Activated CD8-positive, alpha-beta T cell treated with anti-CD3 and anti-CD28 coated beads, Interleukin-2, amount 10 ng/mL, durations not matched to agents 7 days and 5 days (primary cell): Measurements from ENCODE around the gene NRCAM. TPM values are rescaled to one million over a fixed set of nuclear protein-coding genes. Genes with fewer than 3 reads are reported as not detected.

Experiments used
- ATAC-seq: fragments of 150-1000 bp; cut with Tn5 transposase; one replicate; pipeline ENCODE4 v1.10.0; 2021; ENCODE audit warnings: moderate library complexity
- CTCF ChIA-PET: fragments of 350-600 bp; sonication (Branson Sonifier 250); formaldehyde crosslinking; loops from one replicate; lab custom pipeline; 2021; ENCODE audit warnings: antibody characterized with exemption; lab: Charles Lee
- POLR2A ChIA-PET: fragments of 350-600 bp; sonication (Branson Sonifier 250); formaldehyde crosslinking; loops from one replicate; lab custom pipeline; 2021; ENCODE audit warnings: antibody characterized with exemption; lab: Charles Lee
- DNase-seq: peaks from one replicate; pipeline ENCODE4 v3.0.0-alpha.2; 2020
- H3K27ac Mint-ChIP-seq: one replicate; pipeline ENCODE4 v1.8.0; 2021; ENCODE audit warnings: mild to moderate bottlenecking, mixed read lengths
- H3K27me3 Mint-ChIP-seq: one replicate; pipeline ENCODE4 v1.8.0; 2021; ENCODE audit warnings: low read depth, mixed read lengths
- H3K36me3 Mint-ChIP-seq: one replicate; pipeline ENCODE4 v1.8.0; 2021; ENCODE audit warnings: low read depth, mixed read lengths
- H3K4me1 Mint-ChIP-seq: one replicate; pipeline ENCODE4 v1.8.0; 2021; ENCODE audit warnings: low read depth, mixed read lengths
- H3K4me3 Mint-ChIP-seq: one replicate; pipeline ENCODE4 v1.8.0; 2021; ENCODE audit warnings: mild to moderate bottlenecking, mixed read lengths
- H3K9me3 Mint-ChIP-seq: one replicate; pipeline ENCODE4 v1.8.0; 2022; ENCODE audit warnings: mixed read lengths; ENCODE audit not compliant: insufficient read depth
- total RNA-seq, 2 experiments: library from RNA; stranded (reverse); gene quantifications; one replicate each; pipeline ENCODE4 v1.2.3, GENCODE V29; 2021

NRCAM gene
- total RNA-seq, 2 experiments from 2014 or later = 0.05 to 0.47 TPM

DNA sequence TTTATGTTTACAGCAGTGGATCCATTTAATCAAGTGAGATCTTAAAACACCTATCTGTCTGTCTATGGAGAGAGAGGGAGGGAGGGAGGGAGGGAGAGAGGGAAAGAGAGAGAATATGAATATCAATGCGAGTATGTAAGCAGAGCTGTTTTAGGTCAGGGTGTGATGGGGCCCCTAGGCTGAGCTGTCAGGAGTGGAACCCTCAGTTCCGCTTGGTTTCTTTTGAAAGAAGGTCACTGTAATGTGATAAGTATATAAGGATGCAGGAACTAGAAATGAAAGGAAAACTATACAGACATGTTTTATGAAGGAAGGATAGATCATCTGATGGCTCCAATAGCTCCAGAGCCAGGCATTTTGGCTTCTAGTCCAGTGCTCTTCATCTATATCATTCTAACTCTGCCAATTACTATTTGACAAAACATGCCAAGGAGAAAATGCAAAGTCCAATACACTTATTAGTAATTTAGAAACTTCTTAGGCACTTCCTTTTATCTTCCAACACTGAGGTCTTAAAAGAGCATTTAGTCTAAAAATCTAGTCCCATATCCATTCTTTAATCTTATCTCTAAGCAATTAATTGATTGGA lies 70.3 kb downstream of the NRCAM start:
- Mint-ChIP-seq H3K27me3 (no peaks in the 10 kb centered on the region), H3K27ac (no peak overlapping the region), H3K9me3 (no peaks in the 10 kb centered on the region), H3K36me3 (no peaks in the 10 kb centered on the region), H3K4me1 (no peaks in the 10 kb centered on the region), H3K4me3 (no peak overlapping the region)
- ATAC-seq = no peak
- CTCF ChIA-PET = interaction anchor here (1.5 kb wide), 1 partner anchor 205 kb away, joined by 4 read pairs; no protein-coding TSS in a partner anchor
- DNase-seq = no peak
- POLR2A ChIA-PET = no interaction called here

DNA sequence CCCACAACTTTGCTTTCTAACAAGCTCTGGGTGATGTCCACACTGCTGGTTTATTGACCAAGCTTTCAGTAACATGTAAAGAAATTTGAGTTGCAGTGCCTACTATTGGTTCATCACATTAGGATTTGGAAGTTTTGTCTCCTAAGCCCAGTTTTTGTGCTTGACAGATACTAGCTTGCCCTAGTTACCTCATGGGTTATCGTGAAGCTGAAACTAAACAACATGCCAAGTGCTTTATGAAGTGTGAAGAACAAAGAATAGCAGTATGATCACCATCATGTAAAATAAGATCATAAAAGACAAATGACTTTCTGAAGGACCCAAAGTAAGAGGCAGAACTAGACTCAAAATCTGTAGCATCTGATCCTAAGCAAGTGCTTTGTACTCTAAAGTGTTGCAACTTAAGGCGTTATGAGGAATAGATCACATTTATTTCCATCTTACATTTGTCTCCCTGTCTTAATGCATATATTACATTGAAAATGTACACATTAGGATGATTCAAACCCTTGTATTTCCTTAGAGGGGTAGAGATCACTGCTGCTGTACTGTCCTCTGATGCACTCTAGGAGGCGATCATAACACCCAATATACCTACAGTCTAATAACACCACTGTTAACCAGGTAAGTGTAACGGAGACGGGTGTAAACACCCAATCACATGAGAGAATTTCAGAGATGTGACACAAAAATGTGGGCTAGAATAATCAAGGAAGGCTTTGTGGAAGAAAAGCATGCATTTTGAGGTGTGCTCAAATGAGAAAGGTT lies 71.3 kb downstream of the NRCAM start:
- ATAC-seq (no peak), DNase-seq (no peak)
- Mint-ChIP-seq H3K4me1 (no peaks in the 10 kb centered on the region), H3K4me3 (no peak overlapping the region), H3K36me3 (no peaks in the 10 kb centered on the region), H3K27me3 (no peaks in the 10 kb centered on the region), H3K27ac (no peak overlapping the region), H3K9me3 (no peaks in the 10 kb centered on the region)
- CTCF ChIA-PET = interaction anchor here (1.5 kb wide), 1 partner anchor 204 kb away, joined by 4 read pairs; no protein-coding TSS in a partner anchor
- POLR2A ChIA-PET = no interaction called here

GRCh38 chr7:108382932-108383331 lies 73.3 kb downstream of the NRCAM start:
- Mint-ChIP-seq H3K4me3 (no peak overlapping the region), H3K27me3 (no peaks in the 10 kb centered on the region), H3K36me3 (no peaks in the 10 kb centered on the region), H3K27ac (no peak overlapping the region), H3K9me3 (no peaks in the 10 kb centered on the region), H3K4me1 (no peaks in the 10 kb centered on the region)
- ChIA-PET CTCF (no interaction called here), POLR2A (no interaction called here)
- ATAC-seq (no peak), DNase-seq (no peak)

- ATAC-seq (no peak), DNase-seq (no peak)
- no peaks in the 10 kb centered on the region for H3K9me3 Mint-ChIP-seq
- ChIA-PET CTCF (no interaction called here), POLR2A (no interaction called here)
- no peaks in the 10 kb centered on the region for H3K36me3 Mint-ChIP-seq
- no peak overlapping the region for H3K4me3 Mint-ChIP-seq
- no peaks in the 10 kb centered on the region for H3K27me3 Mint-ChIP-seq
- H3K4me1 Mint-ChIP-seq = no peaks in the 10 kb centered on the region
- no peak overlapping the region for H3K27ac Mint-ChIP-seq
These were observed 75.7 kb downstream of the NRCAM start for GRCh38 chr7:108380517-108380916.

DNA sequence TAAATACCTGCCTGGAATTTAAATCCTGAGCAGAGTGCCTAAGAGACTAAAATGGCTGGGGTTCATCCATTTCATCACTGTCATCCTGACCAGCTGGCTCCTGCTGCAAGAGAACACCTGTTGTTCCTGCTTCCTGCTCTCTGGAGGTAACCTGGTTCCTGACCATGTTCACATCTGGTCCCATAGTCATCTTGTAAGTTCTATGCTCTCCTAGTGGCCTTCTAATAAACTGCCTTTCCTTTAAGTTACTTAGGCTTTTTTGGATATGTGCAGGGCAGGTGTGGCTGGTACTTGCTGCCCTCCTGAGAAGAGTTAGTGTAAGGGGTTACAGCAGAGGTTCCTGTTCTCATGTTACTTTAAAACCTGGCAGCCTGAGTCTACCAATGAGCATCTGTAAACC lies 80.0 kb downstream of the NRCAM start:
- DNase-seq = no peak
- Mint-ChIP-seq H3K9me3 (no peaks in the 10 kb centered on the region), H3K4me1 (no peaks in the 10 kb centered on the region), H3K27ac (no peak overlapping the region), H3K36me3 (no peaks in the 10 kb centered on the region), H3K4me3 (no peak overlapping the region), H3K27me3 (no peaks in the 10 kb centered on the region)
- ATAC-seq = no peak
- CTCF ChIA-PET = no interaction called here
- POLR2A ChIA-PET = no interaction called here

GRCh38 chr7:108375668-108376067 lies 80.6 kb downstream of the NRCAM start:
- DNase-seq (no peak), ATAC-seq (no peak)
- H3K4me1 Mint-ChIP-seq = no peaks in the 10 kb centered on the region
- H3K36me3 Mint-ChIP-seq = no peaks in the 10 kb centered on the region
- no peaks in the 10 kb centered on the region for H3K9me3 Mint-ChIP-seq
- ChIA-PET CTCF (no interaction called here), POLR2A (no interaction called here)
- no peak overlapping the region for H3K4me3 Mint-ChIP-seq
- H3K27me3 Mint-ChIP-seq = no peaks in the 10 kb centered on the region
- H3K27ac Mint-ChIP-seq = no peak overlapping the region

- Mint-ChIP-seq H3K9me3 (no peaks in the 10 kb centered on the region), H3K4me3 (no peak overlapping the region), H3K27ac (no peak overlapping the region), H3K36me3 (no peaks in the 10 kb centered on the region), H3K4me1 (no peaks in the 10 kb centered on the region), H3K27me3 (no peaks in the 10 kb centered on the region)
- ATAC-seq (no peak), DNase-seq (no peak)
- POLR2A ChIA-PET = no interaction called here
- CTCF ChIA-PET = no interaction called here
These were observed 81.3 kb downstream of the NRCAM start for GRCh38 chr7:108374899-108375298.

- no peaks in the 10 kb centered on the region for H3K9me3 Mint-ChIP-seq
- H3K4me3 Mint-ChIP-seq = no peak overlapping the region
- POLR2A ChIA-PET = no interaction called here
- no peak overlapping the region for H3K27ac Mint-ChIP-seq
- DNase-seq (no peak), ATAC-seq (no peak)
- no peaks in the 10 kb centered on the region for H3K36me3 Mint-ChIP-seq
- no peaks in the 10 kb centered on the region for H3K4me1 Mint-ChIP-seq
- no peaks in the 10 kb centered on the region for H3K27me3 Mint-ChIP-seq
- CTCF ChIA-PET = no interaction called here
These were observed 83.6 kb downstream of the NRCAM start for GRCh38 chr7:108372618-108373017.

DNA sequence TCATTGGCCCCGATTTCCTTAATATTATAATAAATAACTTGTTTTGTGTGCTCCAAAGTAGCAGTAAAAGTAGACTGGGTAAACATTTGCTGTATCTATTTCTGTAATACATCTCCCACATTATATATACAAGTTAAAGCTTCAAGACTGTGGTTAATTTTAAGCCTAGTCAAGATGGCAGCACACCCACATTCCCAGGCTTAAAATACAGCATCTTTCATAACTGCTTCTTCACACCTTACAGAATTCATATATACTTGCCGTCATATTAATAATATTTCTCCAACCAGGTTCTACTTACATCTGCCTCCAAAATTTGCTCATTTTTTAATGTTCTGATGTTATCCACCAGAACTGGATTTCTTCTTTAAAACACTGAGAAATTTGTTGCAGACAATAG lies 85.6 kb downstream of the NRCAM start:
- no peak overlapping the region for H3K4me3 Mint-ChIP-seq
- no peaks in the 10 kb centered on the region for H3K4me1 Mint-ChIP-seq
- POLR2A ChIA-PET = no interaction called here
- CTCF ChIA-PET = no interaction called here
- H3K36me3 Mint-ChIP-seq = no peaks in the 10 kb centered on the region
- no peaks in the 10 kb centered on the region for H3K9me3 Mint-ChIP-seq
- DNase-seq = no peak
- no peak for ATAC-seq
- no peak overlapping the region for H3K27ac Mint-ChIP-seq
- no peaks in the 10 kb centered on the region for H3K27me3 Mint-ChIP-seq

DNA sequence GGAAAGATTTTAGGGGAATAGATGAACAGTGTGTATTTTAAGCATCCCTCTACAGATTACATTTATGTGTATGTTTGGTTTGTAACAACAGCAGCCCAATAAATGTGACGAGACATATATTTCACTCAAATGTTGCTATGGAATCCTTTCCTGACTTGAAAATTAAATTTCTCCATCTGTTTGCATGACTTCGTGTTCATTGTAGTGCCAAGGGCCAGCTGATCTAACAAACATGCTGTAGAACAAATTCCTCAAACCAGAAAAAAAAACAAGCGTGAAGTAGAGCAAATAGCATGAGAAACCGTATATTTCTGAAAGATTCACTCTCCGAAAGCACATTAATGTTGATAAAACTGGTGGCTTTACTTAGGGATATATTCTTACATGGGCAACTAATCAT lies 87.8 kb downstream of the NRCAM start:
- no peak overlapping the region for H3K4me3 Mint-ChIP-seq
- ATAC-seq = no peak
- DNase-seq = no peak
- no peaks in the 10 kb centered on the region for H3K9me3 Mint-ChIP-seq
- CTCF ChIA-PET = no interaction called here
- no peak overlapping the region for H3K27ac Mint-ChIP-seq
- no peaks in the 10 kb centered on the region for H3K27me3 Mint-ChIP-seq
- H3K4me1 Mint-ChIP-seq = no peaks in the 10 kb centered on the region
- POLR2A ChIA-PET = no interaction called here
- H3K36me3 Mint-ChIP-seq = no peaks in the 10 kb centered on the region

DNA sequence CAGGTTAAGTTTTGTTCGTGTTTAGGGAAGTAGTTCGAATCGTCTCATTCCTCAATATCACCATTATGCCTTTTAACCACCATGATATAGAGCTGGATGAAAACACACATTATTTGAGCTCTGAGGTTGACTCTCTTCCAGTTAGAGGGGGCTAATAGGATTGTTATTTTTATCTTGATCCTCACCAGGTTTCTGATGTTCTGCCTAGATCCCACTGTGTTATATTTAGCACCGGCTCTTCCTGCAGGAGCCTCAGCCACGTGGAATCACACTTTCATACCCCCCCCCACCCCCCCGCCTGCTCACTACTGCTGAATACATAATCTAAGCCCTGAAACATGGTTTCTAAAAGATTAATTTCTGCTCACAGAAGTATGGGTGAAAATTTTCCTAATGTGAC lies 88.3 kb downstream of the NRCAM start:
- Mint-ChIP-seq H3K4me3 (no peak overlapping the region), H3K27me3 (no peaks in the 10 kb centered on the region), H3K4me1 (no peaks in the 10 kb centered on the region), H3K9me3 (no peaks in the 10 kb centered on the region), H3K27ac (no peak overlapping the region), H3K36me3 (no peaks in the 10 kb centered on the region)
- DNase-seq = no peak
- ATAC-seq = no peak
- ChIA-PET POLR2A (no interaction called here), CTCF (no interaction called here)

GRCh38 chr7:108367314-108367713 lies 88.9 kb downstream of the NRCAM start:
- Mint-ChIP-seq H3K4me1 (no peaks in the 10 kb centered on the region), H3K4me3 (no peak overlapping the region), H3K27me3 (no peaks in the 10 kb centered on the region), H3K36me3 (no peaks in the 10 kb centered on the region), H3K27ac (no peak overlapping the region), H3K9me3 (no peaks in the 10 kb centered on the region)
- ATAC-seq (no peak), DNase-seq (no peak)
- POLR2A ChIA-PET = no interaction called here
- CTCF ChIA-PET = no interaction called here
